Tibial artery (tissue), 4 donors: ENCODE data around the gene TMEM190.
A peak's percentile ranks its signal among the peaks of the same experiment; 100 is the strongest.

Experiments
- DNase-seq, 2 donors: peaks; one replicate each; pipeline ENCODE4 v3.0.0-alpha.2; 2019
- H3K27ac ChIP-seq, 2 donors: fragments of 200-600 bp; sonication (generic) in 1 of 2; 1 replicate in 1 of 2; 2 replicates in 1 of 2; pipeline ENCODE4 v1.5.1; 2018 to 2019; ENCODE audit warnings: mild to moderate bottlenecking in 1 of 2
- H3K27me3 ChIP-seq, 2 donors: fragments of 200-600 bp; sonication (generic) in 1 of 2; one replicate each; pipeline versions ENCODE4 v1.5.1 to v1.6.0; 2016 to 2019
- H3K36me3 ChIP-seq, 3 donors: fragments of 200-600 bp; sonication (generic) in 2 of 3; one replicate each; pipeline ENCODE4 v1.5.1; 2016 to 2019; ENCODE audit warnings: mild to moderate bottlenecking in 2 of 3
- H3K4me1 ChIP-seq, 4 donors: fragments of 200-600 bp; sonication (generic) in 2 of 4; 1 replicate in 3 of 4; 2 replicates in 1 of 4; pipeline ENCODE4 v1.5.1; 2016 to 2019
- H3K4me3 ChIP-seq, 2 donors: fragments of 200-600 bp; sonication (generic) in 1 of 2; 1 replicate in 1 of 2; 2 replicates in 1 of 2; pipeline ENCODE4 v1.5.1; 2018 to 2019; ENCODE audit warnings: mild to moderate bottlenecking in 2 of 2
- H3K9me3 ChIP-seq, 3 donors: fragments of 200-600 bp; sonication (generic) in 1 of 3; one replicate each; pipeline ENCODE4 v1.5.1; 2016 to 2019
- CTCF ChIP-seq, 2 experiments: fragments of 200-600 bp in 1 of 2; fragments of 450-650 bp in 1 of 2; IDR thresholded peaks; one replicate each; pipeline ENCODE4 v1.5.1; 2017 to 2019; ENCODE audit warnings: antibody characterized with exemption in 2 of 2, mild to moderate bottlenecking in 1 of 2, moderate library complexity in 1 of 2
- intact Hi-C: fragments of 100-400 bp; cut with DNase I; formaldehyde crosslinking; loops from one replicate; pipeline ENCODE4 v1.15.0; 2023; ENCODE audit warnings: low total_unique reads

The TMEM190 gene

GRCh38 chr19:55339889-55340783, 36.5 kb upstream of the TMEM190 start:
- DNase-seq, result no peak
- peak overlapping the region; percentile 89 for H3K27ac ChIP-seq
- peak overlapping the region; percentile 75 to 77 for H3K4me3 ChIP-seq
- peaks cover 8 to 30% (median 18%) of the 10 kb centered on the region in 3 donors for H3K36me3 ChIP-seq
- intact Hi-C loops, result loop anchor here (2.0 to 5.0 kb wide), 2 partner anchors 38 to 45 kb away; partner anchors contain the start of genes RPL28 and TMEM238
- H3K4me1 ChIP-seq, result peaks cover 0 to 23% (median 21%) of the 10 kb centered on the region in 4 donors
- peaks cover 0 to 8% of the 10 kb centered on the region in 2 donors for H3K27me3 ChIP-seq
- no peak for TF ChIP-seq CTCF (IDR thresholded peaks at IDR 0.05)
- H3K9me3 ChIP-seq, result no peaks in the 10 kb centered on the region

- intact Hi-C loops, result loop anchor here (5.0 kb wide), 1 partner anchor 38 kb away; no protein-coding TSS in a partner anchor
- peak overlapping the region; percentile 89 for H3K27ac ChIP-seq
- H3K27me3 ChIP-seq, result peaks cover 0 to 8% of the 10 kb centered on the region in 2 donors
- peaks cover 8 to 30% (median 18%) of the 10 kb centered on the region in 3 donors for H3K36me3 ChIP-seq
- no peak for DNase-seq
- no peak for TF ChIP-seq CTCF (IDR thresholded peaks at IDR 0.05)
- H3K9me3 ChIP-seq, result no peaks in the 10 kb centered on the region
- peaks cover 0 to 23% (median 21%) of the 10 kb centered on the region in 4 donors for H3K4me1 ChIP-seq
- H3K4me3 ChIP-seq, result peak overlapping the region; percentile 75 to 77
These were observed 35.9 kb upstream of the TMEM190 start for GRCh38 chr19:55340784-55341147.

DNA sequence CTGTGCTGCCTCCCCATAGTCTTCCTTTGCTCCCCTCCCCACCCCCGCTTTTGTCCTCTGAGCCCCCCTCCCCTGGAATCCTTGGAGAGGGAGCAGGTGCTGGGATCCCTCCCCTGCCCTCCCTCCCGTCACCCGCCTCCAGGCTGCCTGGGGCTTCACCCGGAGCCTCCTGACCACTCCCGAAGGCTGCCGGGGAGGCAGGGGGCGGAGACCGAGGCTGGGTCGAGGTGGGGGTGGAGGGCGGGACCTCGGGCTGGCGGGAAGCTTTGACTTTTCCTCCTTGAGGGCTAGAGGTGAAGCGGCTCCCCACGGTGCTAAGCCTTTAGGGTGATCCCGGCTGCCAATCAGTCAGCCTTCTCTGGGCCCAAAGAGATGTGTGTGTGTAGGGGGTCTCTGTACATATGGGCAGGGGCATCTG, 35.4 kb upstream of the TMEM190 start:
- Histone ChIP-seq H3K4me3 (peak overlapping the region; percentile 75 to 77), H3K27me3 (peaks cover 0 to 8% of the 10 kb centered on the region in 2 donors), H3K9me3 (no peaks in the 10 kb centered on the region), H3K4me1 (peaks cover 0 to 23% (median 21%) of the 10 kb centered on the region in 4 donors), H3K27ac (peak overlapping the region; percentile 89), H3K36me3 (peaks cover 8 to 31% (median 19%) of the 10 kb centered on the region in 3 donors)
- DNase-seq, result peak; percentile 49 to 84
- TF ChIP-seq CTCF (IDR thresholded peaks at IDR 0.05), result no peak
- intact Hi-C loops, result loop anchor here (5.0 kb wide), 1 partner anchor 39 kb away; no protein-coding TSS in a partner anchor

DNA sequence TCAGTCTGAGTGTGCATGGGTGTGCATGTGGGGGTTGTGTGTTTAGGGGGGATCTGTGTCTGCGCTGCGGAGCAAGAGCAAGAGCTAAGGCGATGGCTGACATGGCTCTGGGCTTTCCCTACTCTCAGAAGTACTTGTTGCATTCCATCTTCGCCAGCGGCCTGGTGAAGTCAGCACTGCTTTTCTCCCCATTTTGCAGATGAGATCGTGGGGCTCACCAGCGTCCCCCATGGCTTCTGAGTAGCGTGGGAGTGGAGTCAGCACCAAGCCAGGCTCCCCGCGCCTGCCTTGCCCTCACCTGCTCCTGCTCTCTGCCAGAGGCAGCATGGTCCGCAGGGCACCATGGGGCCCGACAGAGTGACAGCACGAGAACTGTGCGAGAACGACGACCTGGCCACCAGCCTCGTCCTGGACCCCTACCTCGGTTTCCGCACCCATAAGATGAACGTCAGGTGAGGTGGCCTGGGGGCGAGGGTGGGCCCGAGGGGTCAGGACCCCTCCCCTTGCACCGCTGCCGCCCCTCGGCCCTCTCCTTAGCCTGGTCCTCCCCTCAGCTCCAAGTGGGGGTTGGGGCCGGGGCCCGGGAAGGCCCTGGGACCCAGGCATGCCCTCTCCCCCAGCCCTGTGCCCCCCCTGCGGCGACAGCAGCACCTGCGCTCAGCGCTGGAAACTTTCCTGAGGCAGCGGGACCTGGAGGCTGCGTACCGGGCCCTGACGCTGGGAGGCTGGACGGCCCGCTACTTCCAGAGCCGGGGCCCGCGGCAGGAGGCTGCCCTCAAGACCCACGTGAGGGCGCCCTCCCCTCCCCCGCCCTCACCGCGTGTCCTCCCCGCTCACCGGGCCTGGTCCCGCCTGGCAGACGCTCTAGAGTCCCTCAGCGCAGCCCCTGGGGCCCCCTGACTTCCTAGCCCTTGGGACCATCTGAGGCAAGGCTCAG, 34.8 kb upstream of the TMEM190 start:
- Histone ChIP-seq H3K27ac (no peak overlapping the region), H3K4me3 (peak overlapping the region in 1 of 2 donors; percentile 77), H3K9me3 (no peaks in the 10 kb centered on the region), H3K27me3 (peaks cover 0 to 5% of the 10 kb centered on the region in 2 donors), H3K4me1 (peaks cover 0 to 23% (median 21%) of the 10 kb centered on the region in 4 donors), H3K36me3 (peaks cover 9 to 38% (median 26%) of the 10 kb centered on the region in 3 donors)
- DNase-seq, result no peak
- TF ChIP-seq CTCF (IDR thresholded peaks at IDR 0.05), result no peak
- intact Hi-C loops, result loop anchor here (5.0 kb wide), 1 partner anchor 40 kb away; no protein-coding TSS in a partner anchor

DNA sequence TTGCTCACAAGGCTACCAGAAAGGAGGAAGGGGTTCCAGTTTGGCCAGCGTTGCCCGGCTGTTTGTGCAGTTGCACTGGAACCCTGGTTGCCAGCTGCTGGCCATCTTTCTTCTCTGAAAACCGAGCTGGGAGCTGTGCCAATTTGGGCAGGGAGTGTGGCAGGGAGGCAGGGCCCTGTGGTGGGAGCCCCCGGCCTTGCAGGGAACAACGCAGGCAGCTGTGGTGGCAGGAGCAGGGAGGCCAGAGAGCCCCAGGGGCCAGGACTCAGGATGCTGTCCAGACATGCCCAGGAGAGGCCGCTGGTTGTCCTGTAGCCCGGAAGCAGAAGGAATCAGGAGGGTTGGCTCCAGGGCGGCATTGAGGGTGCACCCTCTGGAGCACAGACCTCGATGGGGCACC, 32.2 kb upstream of the TMEM190 start:
- DNase-seq, result no peak
- H3K36me3 ChIP-seq, result peaks cover 12 to 50% (median 26%) of the 10 kb centered on the region in 3 donors
- H3K4me1 ChIP-seq, result peaks cover 0 to 19% (median 15%) of the 10 kb centered on the region in 4 donors
- intact Hi-C loops, result loop anchor here (5.0 kb wide), 1 partner anchor 42 kb away; no protein-coding TSS in a partner anchor
- no peak overlapping the region for H3K27ac ChIP-seq
- no peak for TF ChIP-seq CTCF (IDR thresholded peaks at IDR 0.05)
- H3K9me3 ChIP-seq, result no peaks in the 10 kb centered on the region
- H3K4me3 ChIP-seq, result no peak overlapping the region
- H3K27me3 ChIP-seq, result peaks cover 0 to 8% of the 10 kb centered on the region in 2 donors
